HL-60 (cell line): ENCODE data around the gene LRCH2.

Experiments
- GABPA ChIP-seq: IDR thresholded peaks from 2 replicates; pipeline ENCODE4 v1.6.1; 2012; ENCODE audit warnings: low read depth
- POLR2AphosphoS5 ChIP-seq: IDR thresholded peaks from 2 replicates; pipeline ENCODE4 v1.6.1; 2012; ENCODE audit warnings: low read depth
- SPI1 ChIP-seq: IDR thresholded peaks from 2 replicates; pipeline ENCODE4 v1.6.1; 2012; ENCODE audit warnings: low read depth, mild to moderate bottlenecking, borderline replicate concordance
- TF ChIP-seq, protein P1 (sequence below): IDR thresholded peaks from one replicate; pipeline ENCODE4 v1.5.1; 2011; ENCODE audit warnings: low read length, control low read depth, inconsistent platforms; ENCODE audit not compliant: insufficient read depth
- TF ChIP-seq, protein P2 (sequence below): IDR thresholded peaks from 2 replicates; pipeline ENCODE4 v1.6.1; 2012; ENCODE audit warnings: low read depth; ENCODE audit not compliant: insufficient replicate concordance

DNA sequence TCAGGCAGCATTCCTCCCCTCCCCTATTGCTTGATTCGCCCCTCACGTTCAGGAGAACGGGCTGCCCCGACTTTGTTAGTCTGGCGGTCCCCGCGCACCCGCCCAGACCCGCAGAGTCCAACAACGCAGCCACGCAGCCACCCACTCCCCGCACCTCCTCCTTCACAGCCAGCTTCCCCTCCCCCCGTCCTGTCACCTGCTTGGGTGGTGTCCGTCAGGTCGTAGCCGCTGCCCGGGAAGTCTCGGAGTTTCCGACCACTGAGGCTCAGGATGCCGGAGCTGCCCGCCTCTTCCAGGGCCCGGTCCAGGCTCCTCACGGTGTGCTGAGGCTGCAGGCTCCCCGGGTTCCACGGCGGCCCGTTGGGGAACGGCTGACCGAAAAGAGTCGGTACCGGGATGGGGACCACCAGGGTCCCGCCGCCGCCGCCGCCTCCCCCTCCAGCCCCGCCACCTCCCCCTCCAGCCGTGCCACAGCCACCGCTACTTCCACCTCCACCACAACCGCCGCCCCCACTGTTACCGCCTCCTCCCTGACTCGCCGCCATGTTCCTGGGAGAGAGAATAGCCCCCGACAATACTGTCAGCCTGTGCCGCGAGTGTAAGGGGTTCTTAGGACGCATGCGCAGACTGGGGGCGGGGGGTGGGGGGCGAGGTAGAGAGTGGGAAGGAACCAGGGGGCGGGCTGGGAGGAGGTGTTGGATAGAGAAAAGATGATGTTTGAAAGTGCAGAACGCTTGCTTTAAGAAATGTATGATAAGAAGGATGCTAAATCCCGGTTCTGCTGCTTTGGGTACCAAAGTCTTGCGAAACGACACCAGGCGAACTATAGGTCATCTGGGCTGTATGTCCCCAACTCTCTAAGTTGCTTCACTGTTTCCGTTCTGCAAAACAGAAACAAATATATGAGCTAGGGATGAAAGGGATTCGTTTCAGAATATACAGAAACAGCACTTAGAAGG lies at the start of gene LRCH2:
- TF ChIP-seq, protein P1, sequence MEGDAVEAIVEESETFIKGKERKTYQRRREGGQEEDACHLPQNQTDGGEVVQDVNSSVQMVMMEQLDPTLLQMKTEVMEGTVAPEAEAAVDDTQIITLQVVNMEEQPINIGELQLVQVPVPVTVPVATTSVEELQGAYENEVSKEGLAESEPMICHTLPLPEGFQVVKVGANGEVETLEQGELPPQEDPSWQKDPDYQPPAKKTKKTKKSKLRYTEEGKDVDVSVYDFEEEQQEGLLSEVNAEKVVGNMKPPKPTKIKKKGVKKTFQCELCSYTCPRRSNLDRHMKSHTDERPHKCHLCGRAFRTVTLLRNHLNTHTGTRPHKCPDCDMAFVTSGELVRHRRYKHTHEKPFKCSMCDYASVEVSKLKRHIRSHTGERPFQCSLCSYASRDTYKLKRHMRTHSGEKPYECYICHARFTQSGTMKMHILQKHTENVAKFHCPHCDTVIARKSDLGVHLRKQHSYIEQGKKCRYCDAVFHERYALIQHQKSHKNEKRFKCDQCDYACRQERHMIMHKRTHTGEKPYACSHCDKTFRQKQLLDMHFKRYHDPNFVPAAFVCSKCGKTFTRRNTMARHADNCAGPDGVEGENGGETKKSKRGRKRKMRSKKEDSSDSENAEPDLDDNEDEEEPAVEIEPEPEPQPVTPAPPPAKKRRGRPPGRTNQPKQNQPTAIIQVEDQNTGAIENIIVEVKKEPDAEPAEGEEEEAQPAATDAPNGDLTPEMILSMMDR = no peak
- TF ChIP-seq, protein P2, sequence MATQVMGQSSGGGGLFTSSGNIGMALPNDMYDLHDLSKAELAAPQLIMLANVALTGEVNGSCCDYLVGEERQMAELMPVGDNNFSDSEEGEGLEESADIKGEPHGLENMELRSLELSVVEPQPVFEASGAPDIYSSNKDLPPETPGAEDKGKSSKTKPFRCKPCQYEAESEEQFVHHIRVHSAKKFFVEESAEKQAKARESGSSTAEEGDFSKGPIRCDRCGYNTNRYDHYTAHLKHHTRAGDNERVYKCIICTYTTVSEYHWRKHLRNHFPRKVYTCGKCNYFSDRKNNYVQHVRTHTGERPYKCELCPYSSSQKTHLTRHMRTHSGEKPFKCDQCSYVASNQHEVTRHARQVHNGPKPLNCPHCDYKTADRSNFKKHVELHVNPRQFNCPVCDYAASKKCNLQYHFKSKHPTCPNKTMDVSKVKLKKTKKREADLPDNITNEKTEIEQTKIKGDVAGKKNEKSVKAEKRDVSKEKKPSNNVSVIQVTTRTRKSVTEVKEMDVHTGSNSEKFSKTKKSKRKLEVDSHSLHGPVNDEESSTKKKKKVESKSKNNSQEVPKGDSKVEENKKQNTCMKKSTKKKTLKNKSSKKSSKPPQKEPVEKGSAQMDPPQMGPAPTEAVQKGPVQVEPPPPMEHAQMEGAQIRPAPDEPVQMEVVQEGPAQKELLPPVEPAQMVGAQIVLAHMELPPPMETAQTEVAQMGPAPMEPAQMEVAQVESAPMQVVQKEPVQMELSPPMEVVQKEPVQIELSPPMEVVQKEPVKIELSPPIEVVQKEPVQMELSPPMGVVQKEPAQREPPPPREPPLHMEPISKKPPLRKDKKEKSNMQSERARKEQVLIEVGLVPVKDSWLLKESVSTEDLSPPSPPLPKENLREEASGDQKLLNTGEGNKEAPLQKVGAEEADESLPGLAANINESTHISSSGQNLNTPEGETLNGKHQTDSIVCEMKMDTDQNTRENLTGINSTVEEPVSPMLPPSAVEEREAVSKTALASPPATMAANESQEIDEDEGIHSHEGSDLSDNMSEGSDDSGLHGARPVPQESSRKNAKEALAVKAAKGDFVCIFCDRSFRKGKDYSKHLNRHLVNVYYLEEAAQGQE = no peak
- no peak for TF ChIP-seq POLR2AphosphoS5
- no peak for TF ChIP-seq GABPA
- TF ChIP-seq SPI1 = no peak
